ENCODE data around the gene ARHGAP22.

DNA sequence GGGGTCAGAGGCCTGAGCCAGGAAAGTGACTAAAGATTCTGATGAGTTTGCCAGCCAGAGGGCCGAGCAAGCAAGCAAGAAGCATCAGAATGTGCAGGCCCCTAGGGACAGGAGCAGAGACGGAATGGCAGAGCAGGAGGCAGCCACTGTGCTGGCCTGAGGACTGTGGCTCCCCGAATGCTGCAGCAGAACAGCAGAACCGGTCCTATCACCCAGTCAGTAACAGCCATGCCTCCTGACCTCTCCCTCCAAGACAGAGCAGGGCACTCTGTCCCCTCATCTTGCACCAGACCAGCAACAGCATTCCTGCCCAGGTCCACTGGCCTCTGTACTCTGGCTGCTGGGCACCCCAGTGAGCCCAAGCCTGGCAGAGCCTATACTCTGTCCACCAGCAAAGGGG, 85.9 kb downstream of the ARHGAP22 start:
- TF ChIP-seq POLR2A (IDR thresholded peaks at IDR 0.05): no peak
- TF ChIP-seq, protein P1, sequence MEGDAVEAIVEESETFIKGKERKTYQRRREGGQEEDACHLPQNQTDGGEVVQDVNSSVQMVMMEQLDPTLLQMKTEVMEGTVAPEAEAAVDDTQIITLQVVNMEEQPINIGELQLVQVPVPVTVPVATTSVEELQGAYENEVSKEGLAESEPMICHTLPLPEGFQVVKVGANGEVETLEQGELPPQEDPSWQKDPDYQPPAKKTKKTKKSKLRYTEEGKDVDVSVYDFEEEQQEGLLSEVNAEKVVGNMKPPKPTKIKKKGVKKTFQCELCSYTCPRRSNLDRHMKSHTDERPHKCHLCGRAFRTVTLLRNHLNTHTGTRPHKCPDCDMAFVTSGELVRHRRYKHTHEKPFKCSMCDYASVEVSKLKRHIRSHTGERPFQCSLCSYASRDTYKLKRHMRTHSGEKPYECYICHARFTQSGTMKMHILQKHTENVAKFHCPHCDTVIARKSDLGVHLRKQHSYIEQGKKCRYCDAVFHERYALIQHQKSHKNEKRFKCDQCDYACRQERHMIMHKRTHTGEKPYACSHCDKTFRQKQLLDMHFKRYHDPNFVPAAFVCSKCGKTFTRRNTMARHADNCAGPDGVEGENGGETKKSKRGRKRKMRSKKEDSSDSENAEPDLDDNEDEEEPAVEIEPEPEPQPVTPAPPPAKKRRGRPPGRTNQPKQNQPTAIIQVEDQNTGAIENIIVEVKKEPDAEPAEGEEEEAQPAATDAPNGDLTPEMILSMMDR (IDR thresholded peaks at IDR 0.05): no peak

Data from upper lobe of left lung (tissue), 4 donors.